ENCODE measurements around the gene PTPN11.

DNA sequence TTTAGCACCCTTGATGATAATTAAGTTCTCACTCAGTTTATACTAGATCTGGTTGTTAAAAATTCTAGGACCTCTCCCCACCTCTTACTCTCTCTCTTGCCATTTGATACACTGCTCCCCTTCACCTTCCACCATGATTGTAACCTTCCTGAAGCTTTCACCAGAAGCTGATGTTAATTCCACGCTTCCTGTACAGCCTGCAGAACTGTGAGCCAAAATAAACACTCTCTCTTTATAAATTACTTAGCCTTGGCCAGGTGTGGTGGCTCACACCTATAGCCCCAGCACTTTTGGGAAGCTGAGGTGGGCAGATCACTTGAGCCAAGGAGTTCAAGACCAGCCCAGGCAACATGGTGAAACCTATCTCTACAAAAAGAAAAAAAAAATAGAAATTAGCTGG is 25.4 kb upstream of the PTPN11 start:
- TF ChIP-seq, protein P1, sequence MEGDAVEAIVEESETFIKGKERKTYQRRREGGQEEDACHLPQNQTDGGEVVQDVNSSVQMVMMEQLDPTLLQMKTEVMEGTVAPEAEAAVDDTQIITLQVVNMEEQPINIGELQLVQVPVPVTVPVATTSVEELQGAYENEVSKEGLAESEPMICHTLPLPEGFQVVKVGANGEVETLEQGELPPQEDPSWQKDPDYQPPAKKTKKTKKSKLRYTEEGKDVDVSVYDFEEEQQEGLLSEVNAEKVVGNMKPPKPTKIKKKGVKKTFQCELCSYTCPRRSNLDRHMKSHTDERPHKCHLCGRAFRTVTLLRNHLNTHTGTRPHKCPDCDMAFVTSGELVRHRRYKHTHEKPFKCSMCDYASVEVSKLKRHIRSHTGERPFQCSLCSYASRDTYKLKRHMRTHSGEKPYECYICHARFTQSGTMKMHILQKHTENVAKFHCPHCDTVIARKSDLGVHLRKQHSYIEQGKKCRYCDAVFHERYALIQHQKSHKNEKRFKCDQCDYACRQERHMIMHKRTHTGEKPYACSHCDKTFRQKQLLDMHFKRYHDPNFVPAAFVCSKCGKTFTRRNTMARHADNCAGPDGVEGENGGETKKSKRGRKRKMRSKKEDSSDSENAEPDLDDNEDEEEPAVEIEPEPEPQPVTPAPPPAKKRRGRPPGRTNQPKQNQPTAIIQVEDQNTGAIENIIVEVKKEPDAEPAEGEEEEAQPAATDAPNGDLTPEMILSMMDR (IDR thresholded peaks at IDR 0.05): no peak
- no peak for TF ChIP-seq POLR2A (IDR thresholded peaks at IDR 0.05)
